GM12864 (cell line): ENCODE results near the gene TRIM6.
"Not testable (repeated sequence)": the region's sequence is repeated elsewhere in the genome, so short reads cannot be mapped to it uniquely, and the experiment has no call there.

Experiments
- DNase-seq: peaks from one replicate; pipeline ENCODE4 v3.0.0-alpha.2; 2011; ENCODE audit warnings: low read depth
- H3K4me3 ChIP-seq: 2 replicates; pipeline ENCODE4 v1.5.1; 2011; ENCODE audit warnings: mild to moderate bottlenecking, low read depth, low read length, control low read depth
- TF ChIP-seq, protein P1 (sequence below): IDR thresholded peaks from 2 replicates; pipeline ENCODE4 v1.5.1; 2011; ENCODE audit warnings: low read depth, mild to moderate bottlenecking, moderate library complexity, low read length, control low read depth, inconsistent platforms; ENCODE audit errors: missing control alignments

The TRIM6 gene

GRCh38 chr11:5639953-5640352 is 43.5 kb downstream of the TRIM6 start:
- no peak for DNase-seq
- TF ChIP-seq, protein P1, sequence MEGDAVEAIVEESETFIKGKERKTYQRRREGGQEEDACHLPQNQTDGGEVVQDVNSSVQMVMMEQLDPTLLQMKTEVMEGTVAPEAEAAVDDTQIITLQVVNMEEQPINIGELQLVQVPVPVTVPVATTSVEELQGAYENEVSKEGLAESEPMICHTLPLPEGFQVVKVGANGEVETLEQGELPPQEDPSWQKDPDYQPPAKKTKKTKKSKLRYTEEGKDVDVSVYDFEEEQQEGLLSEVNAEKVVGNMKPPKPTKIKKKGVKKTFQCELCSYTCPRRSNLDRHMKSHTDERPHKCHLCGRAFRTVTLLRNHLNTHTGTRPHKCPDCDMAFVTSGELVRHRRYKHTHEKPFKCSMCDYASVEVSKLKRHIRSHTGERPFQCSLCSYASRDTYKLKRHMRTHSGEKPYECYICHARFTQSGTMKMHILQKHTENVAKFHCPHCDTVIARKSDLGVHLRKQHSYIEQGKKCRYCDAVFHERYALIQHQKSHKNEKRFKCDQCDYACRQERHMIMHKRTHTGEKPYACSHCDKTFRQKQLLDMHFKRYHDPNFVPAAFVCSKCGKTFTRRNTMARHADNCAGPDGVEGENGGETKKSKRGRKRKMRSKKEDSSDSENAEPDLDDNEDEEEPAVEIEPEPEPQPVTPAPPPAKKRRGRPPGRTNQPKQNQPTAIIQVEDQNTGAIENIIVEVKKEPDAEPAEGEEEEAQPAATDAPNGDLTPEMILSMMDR, result no peak
- no peak overlapping the region for H3K4me3 ChIP-seq

GRCh38 chr11:5643585-5643984 is 47.1 kb downstream of the TRIM6 start:
- no peak for DNase-seq
- no peak overlapping the region for H3K4me3 ChIP-seq
- TF ChIP-seq, protein P1, result no peak

GRCh38 chr11:5646139-5646538 is 49.7 kb downstream of the TRIM6 start:
- TF ChIP-seq, protein P1, result no peak
- DNase-seq, result no peak
- no peak overlapping the region for H3K4me3 ChIP-seq

DNA sequence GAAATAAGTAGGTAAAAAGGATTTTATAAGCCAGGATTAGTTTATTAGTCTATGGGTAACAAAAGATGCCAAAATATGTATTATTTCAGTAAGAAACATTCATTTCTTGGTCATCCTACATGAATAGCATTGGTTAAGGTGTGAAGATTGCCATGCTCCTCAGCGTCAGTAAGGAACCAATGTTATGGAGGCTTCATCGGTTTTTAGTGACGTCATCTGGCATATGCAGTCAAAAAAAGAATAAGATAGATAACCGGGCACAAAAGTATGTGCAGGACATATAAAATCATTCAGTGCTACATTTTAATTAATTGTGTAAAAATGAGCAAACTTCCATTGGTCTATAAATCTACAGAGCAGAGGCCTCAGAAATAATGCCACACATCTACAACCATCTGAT is 59.0 kb downstream of the TRIM6 start:
- H3K4me3 ChIP-seq, result no peak overlapping the region
- DNase-seq, result no peak
- TF ChIP-seq, protein P1, result no peak

DNA sequence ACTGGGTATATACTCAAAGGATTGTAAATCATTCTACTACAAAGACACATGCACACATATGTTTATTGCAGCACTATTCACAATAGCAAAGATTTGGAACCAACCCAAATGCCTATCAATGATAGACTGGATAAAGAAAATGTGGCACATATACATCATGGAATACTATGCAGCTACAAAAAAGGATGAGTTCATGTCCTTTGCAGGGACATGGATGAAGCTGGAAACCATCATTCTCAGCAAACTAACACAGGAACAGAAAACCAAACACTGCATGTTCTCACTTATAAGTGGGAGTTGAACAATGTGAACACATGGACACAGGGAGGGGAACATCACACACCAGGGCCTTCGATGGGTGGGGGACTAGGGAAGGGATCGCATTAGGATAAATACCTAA is 60.5 kb downstream of the TRIM6 start:
- not testable (repeated sequence) for DNase-seq, H3K4me3 ChIP-seq

- TF ChIP-seq, protein P1, result no peak
- DNase-seq, result no peak
- H3K4me3 ChIP-seq, result no peak overlapping the region
Measured at GRCh38 chr11:5658318-5658717, 61.9 kb downstream of the TRIM6 start.
